ENCODE results near the gene SNX15.
"Not testable (repeated sequence)": the region's sequence is repeated elsewhere in the genome, so short reads cannot be mapped to it uniquely, and the experiment has no call there.

SNX15 gene

GRCh38 chr11:65016705-65017104 lies 10.5 kb upstream of the SNX15 start:
- DNase-seq, result no peak

GRCh38 chr11:65017937-65018336 lies 9.3 kb upstream of the SNX15 start:
- DNase-seq, result no peak

- DNase-seq, result no peak
Measured at GRCh38 chr11:65019824-65020223, 7.4 kb upstream of the SNX15 start.

GRCh38 chr11:65021003-65021402 lies 6.2 kb upstream of the SNX15 start:
- DNase-seq, result no peak

- DNase-seq, result no peak
Measured at GRCh38 chr11:65021509-65021908, 5.7 kb upstream of the SNX15 start.

- DNase-seq, result not testable (repeated sequence)
Measured at GRCh38 chr11:65023502-65023901, 3.7 kb upstream of the SNX15 start.

- DNase-seq, result no peak
Measured at GRCh38 chr11:65026810-65027209, 429 bp upstream of the SNX15 start.

GRCh38 chr11:65032216-65032615 lies 5.0 kb downstream of the SNX15 start:
- DNase-seq, result no peak

GRCh38 chr11:65034423-65034822 lies 7.2 kb downstream of the SNX15 start:
- DNase-seq, result no peak

- DNase-seq, result no peak
Measured at GRCh38 chr11:65035579-65035978, 8.3 kb downstream of the SNX15 start.

- DNase-seq, result no peak
Measured at GRCh38 chr11:65036931-65037330, 9.7 kb downstream of the SNX15 start.

GRCh38 chr11:65040520-65040846 lies 13.2 kb downstream of the SNX15 start:
- no peak for DNase-seq

- DNase-seq, result peak; percentile 75
Measured at GRCh38 chr11:65040847-65041622, 13.8 kb downstream of the SNX15 start, which contains the start of gene SAC3D1. SAC3D1 (plus strand) TSS chr11:65041210; CDS start chr11:65041293, 83 bp downstream.

GRCh38 chr11:65042891-65043290 lies 15.7 kb downstream of the SNX15 start:
- no peak for DNase-seq

- DNase-seq, result no peak
Measured at GRCh38 chr11:65043881-65044501, 16.8 kb downstream of the SNX15 start.

- no peak for DNase-seq
Measured at GRCh38 chr11:65045061-65045460, 17.8 kb downstream of the SNX15 start.

- DNase-seq, result no peak
Measured at GRCh38 chr11:65045728-65046127, 18.5 kb downstream of the SNX15 start.

GRCh38 chr11:65047581-65048422 lies 20.6 kb downstream of the SNX15 start:
- no peak for DNase-seq

GRCh38 chr11:65051398-65051858 lies 24.2 kb downstream of the SNX15 start:
- no peak for DNase-seq

- DNase-seq, result no peak
Measured at GRCh38 chr11:65053827-65054508, 26.7 kb downstream of the SNX15 start.

- DNase-seq, result no peak
Measured at GRCh38 chr11:65055538-65055937, 28.3 kb downstream of the SNX15 start.

- DNase-seq, result no peak
Measured at GRCh38 chr11:65056999-65057398, 29.8 kb downstream of the SNX15 start.

GRCh38 chr11:65057526-65057925 lies 30.3 kb downstream of the SNX15 start:
- DNase-seq, result no peak

All from NCI-H2029 treated with DMSO at 0.1 percent for 48 hours (cell line).